ENCODE measurements around the gene WDTC1. TPM values are rescaled to one million over a fixed set of nuclear protein-coding genes. Genes with fewer than 3 reads are reported as not detected.
"Not testable (repeated sequence)": the region's sequence is repeated elsewhere in the genome, so short reads cannot be mapped to it uniquely, and the experiment has no call there.

WDTC1 gene
- total RNA-seq, 2 donors from 2014 or later, result 22.7 to 28.3 TPM

DNA sequence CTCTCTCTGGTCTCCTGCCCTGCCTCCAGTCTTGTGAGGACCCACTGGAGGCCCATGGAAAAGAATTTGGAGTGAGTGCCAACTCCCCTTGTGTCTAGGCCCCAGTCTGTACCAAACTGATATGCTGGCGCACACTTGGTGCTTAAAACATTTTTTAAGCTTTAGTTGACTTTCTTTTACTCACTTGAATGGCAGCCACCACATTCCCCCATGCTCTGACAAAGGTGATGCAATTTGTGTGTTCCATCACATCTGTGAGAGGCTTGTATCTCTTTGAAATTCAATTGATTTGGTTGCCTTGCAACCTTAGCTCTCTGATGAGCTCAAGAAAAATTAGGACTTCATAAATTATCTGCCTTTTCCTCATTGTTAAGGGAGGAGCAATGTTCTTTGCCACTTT, 30.5 kb upstream of the WDTC1 start:
- H3K4me3 ChIP-seq, result no peak overlapping the region
- intact Hi-C loops (cut with DNase I), result loop anchor here (10.0 kb wide), 1 partner anchor 81 kb away; no protein-coding TSS in a partner anchor
- ATAC-seq (no peak), DNase-seq (no peak)
- no peaks in the 10 kb centered on the region for H3K4me1 ChIP-seq
- H3K27me3 ChIP-seq, result no peaks in the 10 kb centered on the region
- 90 to 100% methylated on average over 1 of the region's 1 CpG for WGBS, 2 donors
- no peak overlapping the region for H3K27ac ChIP-seq
- H3K9me3 ChIP-seq, result no peaks in the 10 kb centered on the region
- TF ChIP-seq, protein P1, sequence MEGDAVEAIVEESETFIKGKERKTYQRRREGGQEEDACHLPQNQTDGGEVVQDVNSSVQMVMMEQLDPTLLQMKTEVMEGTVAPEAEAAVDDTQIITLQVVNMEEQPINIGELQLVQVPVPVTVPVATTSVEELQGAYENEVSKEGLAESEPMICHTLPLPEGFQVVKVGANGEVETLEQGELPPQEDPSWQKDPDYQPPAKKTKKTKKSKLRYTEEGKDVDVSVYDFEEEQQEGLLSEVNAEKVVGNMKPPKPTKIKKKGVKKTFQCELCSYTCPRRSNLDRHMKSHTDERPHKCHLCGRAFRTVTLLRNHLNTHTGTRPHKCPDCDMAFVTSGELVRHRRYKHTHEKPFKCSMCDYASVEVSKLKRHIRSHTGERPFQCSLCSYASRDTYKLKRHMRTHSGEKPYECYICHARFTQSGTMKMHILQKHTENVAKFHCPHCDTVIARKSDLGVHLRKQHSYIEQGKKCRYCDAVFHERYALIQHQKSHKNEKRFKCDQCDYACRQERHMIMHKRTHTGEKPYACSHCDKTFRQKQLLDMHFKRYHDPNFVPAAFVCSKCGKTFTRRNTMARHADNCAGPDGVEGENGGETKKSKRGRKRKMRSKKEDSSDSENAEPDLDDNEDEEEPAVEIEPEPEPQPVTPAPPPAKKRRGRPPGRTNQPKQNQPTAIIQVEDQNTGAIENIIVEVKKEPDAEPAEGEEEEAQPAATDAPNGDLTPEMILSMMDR (IDR thresholded peaks at IDR 0.05), result no peak
- no peak for TF ChIP-seq POLR2A (IDR thresholded peaks at IDR 0.05)
- no peaks in the 10 kb centered on the region for H3K36me3 ChIP-seq (replicated peaks in 1 of 2; ENCODE audit: insufficient read depth in 1 of 2, low read depth in 2 of 2)

DNA sequence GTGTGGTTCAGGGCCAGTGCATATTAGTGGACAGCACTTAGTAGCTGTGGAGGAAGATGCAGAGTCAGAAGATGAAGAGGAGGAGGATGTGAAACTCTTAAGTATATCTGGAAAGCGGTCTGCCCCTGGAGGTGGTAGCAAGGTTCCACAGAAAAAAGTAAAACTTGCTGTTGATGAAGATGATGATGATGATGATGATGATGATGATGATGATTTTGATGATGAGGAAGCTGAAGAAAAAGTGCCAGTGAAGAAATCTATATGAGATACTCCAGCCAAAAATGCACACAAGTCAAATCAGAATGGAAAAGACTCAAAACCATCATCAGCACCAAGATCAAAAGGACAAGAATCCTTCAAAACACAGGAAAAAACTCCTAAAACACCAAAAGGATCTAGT, 27.2 kb upstream of the WDTC1 start:
- not testable (repeated sequence) for H3K27ac ChIP-seq; H3K27me3 ChIP-seq; DNase-seq; H3K36me3 ChIP-seq (replicated peaks in 1 of 2; ENCODE audit: insufficient read depth in 1 of 2, low read depth in 2 of 2); ATAC-seq; H3K4me3 ChIP-seq; H3K9me3 ChIP-seq; H3K4me1 ChIP-seq
- intact Hi-C loops (cut with DNase I), result loop anchor here (10.0 kb wide), 1 partner anchor 78 kb away; no protein-coding TSS in a partner anchor
- WGBS, 2 donors, result 60% methylated on average over 1 of the region's 1 CpG

DNA sequence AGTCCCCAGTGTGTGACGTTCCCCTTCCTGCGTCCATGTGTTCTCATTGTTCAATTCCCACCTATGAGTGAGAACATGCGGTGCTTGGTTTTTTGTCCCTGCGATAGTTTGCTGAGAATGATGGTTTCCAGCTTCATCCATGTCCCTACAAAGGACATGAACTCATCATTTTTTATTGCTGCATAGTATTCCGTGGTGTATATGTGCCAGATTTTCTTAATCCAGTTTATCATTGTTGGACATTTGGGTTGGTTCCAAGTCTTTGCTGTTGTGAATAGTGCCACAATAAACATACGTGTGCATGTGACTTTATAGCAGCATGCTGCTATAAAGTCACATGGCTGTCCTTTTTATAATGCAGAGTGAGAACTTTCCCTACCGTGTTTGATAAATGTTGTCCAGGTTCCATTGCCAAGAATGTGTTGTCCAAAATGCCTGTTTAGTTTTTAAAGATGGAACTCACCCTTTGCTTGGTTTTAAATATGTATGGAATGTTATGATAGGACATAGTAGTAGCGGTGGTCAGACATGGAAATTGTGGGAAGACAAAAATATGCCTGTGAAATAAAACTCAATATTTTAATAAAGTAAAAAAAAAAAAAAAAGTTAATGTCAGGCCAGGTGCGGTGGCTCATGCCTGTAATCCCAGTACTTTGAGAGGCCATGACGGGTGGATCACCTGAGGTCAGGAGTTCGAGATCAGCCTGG, 26.1 kb upstream of the WDTC1 start:
- not testable (repeated sequence) for H3K27me3 ChIP-seq; H3K9me3 ChIP-seq; H3K27ac ChIP-seq; DNase-seq; ATAC-seq; H3K4me1 ChIP-seq; H3K36me3 ChIP-seq (replicated peaks in 1 of 2; ENCODE audit: insufficient read depth in 1 of 2, low read depth in 2 of 2); H3K4me3 ChIP-seq
- WGBS, 2 donors, result 83 to 84% methylated on average over 11 of the region's 11 CpGs
- intact Hi-C loops (cut with DNase I), result loop anchor here (10.0 kb wide), 1 partner anchor 77 kb away; no protein-coding TSS in a partner anchor

DNA sequence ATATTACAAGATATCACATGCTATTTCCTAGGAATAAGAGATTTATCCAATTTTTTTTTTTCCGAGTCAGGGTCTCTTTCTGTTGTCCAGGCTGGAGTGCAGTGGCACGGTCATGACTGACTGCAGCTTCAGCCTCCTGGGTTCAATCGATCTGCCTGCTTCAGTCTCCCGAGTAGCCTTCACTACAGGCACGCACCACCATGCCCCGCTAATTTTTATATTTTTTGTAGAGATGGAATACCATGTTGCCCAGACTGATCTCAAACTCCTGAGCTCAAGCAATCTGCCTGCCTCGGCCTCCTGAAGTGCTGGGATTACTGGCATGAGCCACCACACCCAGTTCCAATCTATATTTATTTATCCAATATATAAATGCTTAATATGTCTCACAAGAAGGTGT, 18.0 kb upstream of the WDTC1 start:
- Histone ChIP-seq H3K4me1 (no peaks in the 10 kb centered on the region), H3K27ac (no peak overlapping the region), H3K9me3 (no peaks in the 10 kb centered on the region), H3K36me3 (replicated peaks in 1 of 2; ENCODE audit: insufficient read depth in 1 of 2, low read depth in 2 of 2) (no peaks in the 10 kb centered on the region), H3K4me3 (no peak overlapping the region), H3K27me3 (no peaks in the 10 kb centered on the region)
- no peak for DNase-seq
- 79 to 94% methylated on average over 7 of the region's 7 CpGs for WGBS, 2 donors
- ATAC-seq, result no peak
- TF ChIP-seq POLR2A (IDR thresholded peaks at IDR 0.05), result no peak
- TF ChIP-seq, protein P1 (IDR thresholded peaks at IDR 0.05), result no peak
- intact Hi-C loops (cut with DNase I), result no loop called here

DNA sequence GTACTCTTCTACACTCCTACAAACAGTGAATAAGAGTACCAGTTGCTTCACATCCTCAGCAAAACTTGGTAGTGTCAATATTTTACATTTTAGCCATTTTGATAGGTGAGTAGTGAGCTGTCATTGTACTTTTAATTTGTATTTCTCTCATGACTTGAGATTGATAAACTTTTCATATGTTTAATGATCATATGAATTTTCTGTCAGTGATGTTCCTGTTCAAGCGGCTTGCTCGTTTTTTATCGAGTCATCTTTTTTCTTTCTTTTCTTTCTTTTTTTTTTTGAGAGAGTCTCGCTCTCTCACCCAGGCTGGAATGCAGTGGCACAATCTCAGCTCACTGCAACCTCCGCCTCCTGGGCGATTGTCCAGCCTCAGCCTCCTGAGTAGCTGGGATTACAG, 17.0 kb upstream of the WDTC1 start:
- no peak for ATAC-seq
- TF ChIP-seq, protein P1 (IDR thresholded peaks at IDR 0.05), result no peak
- no peak for TF ChIP-seq POLR2A (IDR thresholded peaks at IDR 0.05)
- intact Hi-C loops (cut with DNase I), result no loop called here
- no peaks in the 10 kb centered on the region for H3K36me3 ChIP-seq (replicated peaks in 1 of 2; ENCODE audit: insufficient read depth in 1 of 2, low read depth in 2 of 2)
- WGBS, 2 donors, result 76 to 81% methylated on average over 6 of the region's 6 CpGs
- no peak overlapping the region for H3K27ac ChIP-seq
- H3K4me1 ChIP-seq, result no peaks in the 10 kb centered on the region
- no peaks in the 10 kb centered on the region for H3K9me3 ChIP-seq
- DNase-seq, result no peak
- no peak overlapping the region for H3K4me3 ChIP-seq
- no peaks in the 10 kb centered on the region for H3K27me3 ChIP-seq

DNA sequence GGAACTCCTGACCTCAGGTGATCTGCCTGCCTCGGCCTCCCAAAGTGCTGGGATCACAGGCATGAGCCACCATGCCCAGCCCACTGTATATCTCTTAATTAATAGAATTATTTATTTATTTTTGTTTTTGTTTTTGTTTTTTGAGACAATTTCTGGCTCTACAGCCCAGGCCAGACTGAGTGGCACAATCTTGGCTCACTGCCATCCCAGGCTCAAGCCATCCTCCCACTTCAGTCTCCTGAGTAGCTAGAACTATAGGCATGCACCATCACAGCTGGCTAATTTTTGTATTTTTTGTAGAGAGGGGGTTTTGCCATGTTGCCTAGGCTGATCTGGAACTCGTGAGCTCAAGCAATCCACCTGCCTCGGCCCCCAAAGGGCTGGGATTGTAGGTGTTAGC, 15.7 kb upstream of the WDTC1 start:
- 88 to 93% methylated on average over 3 of the region's 3 CpGs for WGBS, 2 donors
- Histone ChIP-seq H3K4me3 (no peak overlapping the region), H3K4me1 (no peaks in the 10 kb centered on the region), H3K27me3 (no peaks in the 10 kb centered on the region), H3K9me3 (no peaks in the 10 kb centered on the region), H3K36me3 (replicated peaks in 1 of 2; ENCODE audit: insufficient read depth in 1 of 2, low read depth in 2 of 2) (no peaks in the 10 kb centered on the region), H3K27ac (no peak overlapping the region)
- intact Hi-C loops (cut with DNase I), result no loop called here
- no peak for ATAC-seq
- TF ChIP-seq POLR2A (IDR thresholded peaks at IDR 0.05), result no peak
- TF ChIP-seq, protein P1 (IDR thresholded peaks at IDR 0.05), result no peak
- DNase-seq, result no peak

Measured in body of pancreas (tissue), 4 donors.